ENCODE data around the gene TLE4.

- TF ChIP-seq CTCF (IDR thresholded peaks at IDR 0.05): no peak
- no peak for TF ChIP-seq EZH2 (IDR thresholded peaks at IDR 0.05; ENCODE audit: borderline replicate concordance, insufficient read depth, low read depth, low read length, poor library complexity, severe bottlenecking)
Observed at GRCh38 chr9:79736051-79736450, 164.3 kb downstream of the TLE4 start.

Measured in B cell (primary cell).